PC-3 (cell line): ENCODE results near the gene COG5. TPM values are rescaled to one million over a fixed set of nuclear protein-coding genes. Genes with fewer than 3 reads are reported as not detected.

Experiments used
- ATAC-seq: fragments of 200-7000 bp; cut with Tn5 transposase; 2 replicates; pipeline ENCODE4 v1.9.1; 2020; ENCODE audit warnings: mild to moderate bottlenecking, moderate library complexity
- BruUV-seq: library from RNA; stranded (reverse); fragments of 400-500 nt; replicated peaks from 2 replicates; lab custom pipeline; 2021; lab: Mats Ljungman, UMichigan
- CTCF ChIA-PET: fragments of 300-600 bp; sonication (Branson Sonifier 250); formaldehyde crosslinking; loops from one replicate; lab custom pipeline; 2022; ENCODE audit warnings: antibody characterized with exemption; lab: Charles Lee
- POLR2A ChIA-PET: fragments of 300-600 bp; sonication (Branson Sonifier 250); formaldehyde crosslinking; loops from one replicate; lab custom pipeline; 2022; ENCODE audit warnings: antibody characterized with exemption; ENCODE audit not compliant: unreplicated experiment; lab: Charles Lee
- DNase-seq: peaks from one replicate; pipeline ENCODE4 v3.0.0-alpha.2; 2015
- H2AFZ ChIP-seq: fragments of 300-600 bp; sonication (generic); 2 replicates; pipeline ENCODE4 v1.6.0; 2016; ENCODE audit warnings: antibody characterized with exemption, low read length
- H3F3A ChIP-seq: fragments of 300-600 bp; sonication (generic); one replicate; pipeline ENCODE4 v1.6.0; 2017; ENCODE audit warnings: antibody characterized with exemption, low read length, control low read depth, mild to moderate bottlenecking; ENCODE audit not compliant: unreplicated experiment
- H3K27ac ChIP-seq: fragments of 300-600 bp; sonication (generic); 2 replicates; pipeline ENCODE4 v1.5.1; 2016; ENCODE audit warnings: mild to moderate bottlenecking, low read length
- H3K27me3 ChIP-seq: fragments of 300-600 bp; sonication (generic); 2 replicates; pipeline ENCODE4 v1.6.1; 2016; ENCODE audit warnings: low read length, mixed read lengths
- H3K36me3 ChIP-seq: fragments of 300-600 bp; sonication (generic); 2 replicates; pipeline ENCODE4 v1.6.1; 2016; ENCODE audit warnings: low read depth, mixed run types, low read length, mixed read lengths
- H3K4me1 ChIP-seq: fragments of 300-600 bp; sonication (generic); 2 replicates; pipeline ENCODE4 v1.5.1; 2016; ENCODE audit warnings: low read length; ENCODE audit not compliant: insufficient read depth
- H3K4me2 ChIP-seq: fragments of 300-600 bp; sonication (generic); 2 replicates; pipeline ENCODE4 v1.6.0; 2016; ENCODE audit warnings: low read length
- H3K4me3 ChIP-seq: fragments of 300-600 bp; sonication (generic); 2 replicates; pipeline ENCODE4 v1.5.1; 2016; ENCODE audit warnings: mild to moderate bottlenecking, low read length, mixed read lengths
- H3K79me2 ChIP-seq: fragments of 300-600 bp; sonication (generic); 2 replicates; pipeline ENCODE4 v1.6.1; 2017; ENCODE audit warnings: low read length, mixed read lengths
- H3K9ac ChIP-seq: fragments of 300-600 bp; sonication (generic); 2 replicates; pipeline ENCODE4 v1.6.0; 2016; ENCODE audit warnings: mild to moderate bottlenecking, low read length
- H3K9me2 ChIP-seq: fragments of 300-600 bp; sonication (generic); replicated peaks from 2 replicates; pipeline ENCODE4 v1.6.1; 2016; ENCODE audit warnings: mixed run types, low read length, mixed read lengths
- H3K9me3 ChIP-seq: fragments of 300-600 bp; sonication (generic); 2 replicates; pipeline ENCODE4 v1.6.1; 2016; ENCODE audit warnings: low read length, mixed read lengths
- H4K20me1 ChIP-seq: fragments of 300-600 bp; sonication (generic); 2 replicates; pipeline ENCODE4 v1.6.1; 2016; ENCODE audit warnings: low read length, mixed read lengths
- EZH2 ChIP-seq: fragments of 300-600 bp; sonication (generic); IDR thresholded peaks from one replicate; pipeline ENCODE4 v1.6.1; 2017; ENCODE audit warnings: antibody characterized with exemption, mild to moderate bottlenecking, low read length; ENCODE audit not compliant: unreplicated experiment
- EZH2phosphoT487 ChIP-seq: fragments of 300-600 bp; sonication (generic); IDR thresholded peaks from 2 replicates; pipeline ENCODE4 v1.6.1; 2018; ENCODE audit warnings: mild to moderate bottlenecking, antibody characterized with exemption, low read length, borderline replicate concordance
- intact Hi-C: fragments of 100-400 bp; cut with micrococcal nuclease; formaldehyde crosslinking; loops from 2 replicates; pipeline ENCODE4 v1.9.0; 2023
- total RNA-seq: library from RNA; depleted of rRNA; stranded (reverse); fragments of >200 nt; gene quantifications from 2 replicates; pipeline ENCODE4 v1.2.3, GENCODE V29; 2014
- TF ChIP-seq, protein P1 (sequence below): fragments of 300-600 bp; sonication (generic); conservative IDR thresholded peaks from 2 replicates; pipeline ENCODE4 v1.5.1; 2017; ENCODE audit warnings: antibody characterized with exemption, low read depth, mild to moderate bottlenecking, low read length

The COG5 gene
- total RNA-seq, 1 experiment from 2014 or later, result 51.7 TPM

DNA sequence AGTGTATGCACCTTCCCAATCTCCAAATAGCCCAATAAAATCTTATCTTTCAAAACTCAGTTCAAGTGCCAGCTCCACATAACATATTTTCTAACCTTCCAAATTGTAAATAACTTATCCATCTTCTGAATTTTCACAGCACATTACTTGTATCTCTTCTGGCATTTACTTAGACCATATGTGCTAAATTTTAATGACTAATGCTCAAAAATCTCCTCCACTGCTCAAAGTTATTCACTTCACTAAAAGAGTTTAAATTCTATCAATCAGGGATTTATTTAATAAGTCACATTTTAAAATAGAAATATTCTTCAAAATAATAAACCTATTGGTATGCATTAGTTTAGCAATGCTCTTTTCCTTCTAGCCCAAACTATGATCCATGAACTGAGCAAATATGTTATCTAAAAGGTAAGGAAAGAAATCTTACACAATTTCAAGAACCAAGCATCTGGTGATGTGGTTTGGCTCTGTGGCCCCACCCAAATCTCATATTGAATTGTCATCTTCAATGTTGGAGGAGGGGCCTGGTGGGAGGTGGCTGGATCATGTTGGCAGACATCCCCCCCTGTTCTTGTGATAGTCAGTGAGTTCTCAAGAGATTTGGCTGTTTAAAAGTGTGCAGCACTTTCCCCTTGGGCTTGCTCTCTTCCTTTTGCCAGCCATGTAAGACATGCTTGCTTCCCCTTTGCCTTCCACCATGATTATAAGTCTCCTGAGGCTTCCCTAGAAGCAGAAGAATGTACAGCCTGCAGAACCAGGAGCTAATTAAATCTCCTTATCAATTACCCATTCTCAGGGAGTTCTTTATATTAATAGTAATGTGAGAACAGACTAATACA, 121.9 kb downstream of the COG5 start:
- POLR2A ChIA-PET, result no interaction called here
- ATAC-seq, result no peak

GRCh38 chr7:107439025-107439424, 124.7 kb downstream of the COG5 start:
- H3K4me2 ChIP-seq, result no peak overlapping the region
- intact Hi-C loops, result no loop called here
- no peaks in the 10 kb centered on the region for H3K4me1 ChIP-seq
- no peaks in the 10 kb centered on the region for H3K79me2 ChIP-seq
- BruUV-seq, result no TSS peak
- H3K27me3 ChIP-seq, result no peaks in the 10 kb centered on the region
- H4K20me1 ChIP-seq, result no peaks in the 10 kb centered on the region
- H3K4me3 ChIP-seq, result no peak overlapping the region
- no peaks in the 10 kb centered on the region; the same call in 1 of the 2 replicates for H3K9me3 ChIP-seq
- CTCF ChIA-PET, result no interaction called here
- no peaks in the 10 kb centered on the region for H3K9me2 ChIP-seq
- DNase-seq (no peak), ATAC-seq (no peak)
- POLR2A ChIA-PET, result no interaction called here
- no peak overlapping the region for H3K9ac ChIP-seq
- no peak overlapping the region for H2AFZ ChIP-seq
- TF ChIP-seq EZH2phosphoT487 (no peak), EZH2 (no peak)
- TF ChIP-seq, protein P1, sequence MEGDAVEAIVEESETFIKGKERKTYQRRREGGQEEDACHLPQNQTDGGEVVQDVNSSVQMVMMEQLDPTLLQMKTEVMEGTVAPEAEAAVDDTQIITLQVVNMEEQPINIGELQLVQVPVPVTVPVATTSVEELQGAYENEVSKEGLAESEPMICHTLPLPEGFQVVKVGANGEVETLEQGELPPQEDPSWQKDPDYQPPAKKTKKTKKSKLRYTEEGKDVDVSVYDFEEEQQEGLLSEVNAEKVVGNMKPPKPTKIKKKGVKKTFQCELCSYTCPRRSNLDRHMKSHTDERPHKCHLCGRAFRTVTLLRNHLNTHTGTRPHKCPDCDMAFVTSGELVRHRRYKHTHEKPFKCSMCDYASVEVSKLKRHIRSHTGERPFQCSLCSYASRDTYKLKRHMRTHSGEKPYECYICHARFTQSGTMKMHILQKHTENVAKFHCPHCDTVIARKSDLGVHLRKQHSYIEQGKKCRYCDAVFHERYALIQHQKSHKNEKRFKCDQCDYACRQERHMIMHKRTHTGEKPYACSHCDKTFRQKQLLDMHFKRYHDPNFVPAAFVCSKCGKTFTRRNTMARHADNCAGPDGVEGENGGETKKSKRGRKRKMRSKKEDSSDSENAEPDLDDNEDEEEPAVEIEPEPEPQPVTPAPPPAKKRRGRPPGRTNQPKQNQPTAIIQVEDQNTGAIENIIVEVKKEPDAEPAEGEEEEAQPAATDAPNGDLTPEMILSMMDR, result no peak
- H3F3A ChIP-seq, result no peaks in the 10 kb centered on the region
- 0 out of 2 replicates have a peak, but pooled peaks cover 6% of the 10 kb centered on the region for H3K36me3 ChIP-seq
- no peak overlapping the region for H3K27ac ChIP-seq

More for the DNA sequence above, 121.9 kb downstream of the COG5 start:
- Histone ChIP-seq H3K27me3 (no peaks in the 10 kb centered on the region), H3K9ac (no peak overlapping the region), H3K27ac (no peak overlapping the region), H3K4me3 (no peak overlapping the region), H3K4me2 (no peak overlapping the region), H3K9me3 (no peaks in the 10 kb centered on the region; the same call in 1 of the 2 replicates), H3F3A (no peaks in the 10 kb centered on the region), H2AFZ (no peak overlapping the region), H3K4me1 (no peaks in the 10 kb centered on the region), H3K36me3 (0 out of 2 replicates have a peak, but pooled peaks cover 6% of the 10 kb centered on the region), H4K20me1 (no peaks in the 10 kb centered on the region), H3K79me2 (no peaks in the 10 kb centered on the region), H3K9me2 (no peaks in the 10 kb centered on the region)
- CTCF ChIA-PET, result no interaction called here
- no peak for DNase-seq
- BruUV-seq, result no TSS peak
- intact Hi-C loops, result no loop called here
- no peak for TF ChIP-seq EZH2phosphoT487
- TF ChIP-seq, protein P1, result no peak
- no peak for TF ChIP-seq EZH2

- Histone ChIP-seq H3K9ac (no peak overlapping the region), H3K27me3 (no peaks in the 10 kb centered on the region), H4K20me1 (no peaks in the 10 kb centered on the region), H3K4me1 (no peaks in the 10 kb centered on the region), H3F3A (no peaks in the 10 kb centered on the region), H3K9me2 (no peaks in the 10 kb centered on the region), H3K4me3 (no peak overlapping the region), H3K79me2 (no peaks in the 10 kb centered on the region), H2AFZ (no peak overlapping the region), H3K4me2 (no peak overlapping the region), H3K9me3 (no peaks in the 10 kb centered on the region), H3K36me3 (no peaks in the 10 kb centered on the region), H3K27ac (no peak overlapping the region)
- intact Hi-C loops, result no loop called here
- no TSS peak for BruUV-seq
- ChIA-PET POLR2A (no interaction called here), CTCF (no interaction called here)
- TF ChIP-seq EZH2phosphoT487 (no peak), EZH2 (no peak)
- TF ChIP-seq, protein P1, result no peak
- no peak for ATAC-seq
- no peak for DNase-seq
These were observed 128.0 kb downstream of the COG5 start for GRCh38 chr7:107435749-107436148.
